ENCODE measurements around the gene TDRD6.

The TDRD6 gene

GRCh38 chr6:46688117-46688965 is 656 bp downstream of the TDRD6 start:
- no peak for DNase-seq (ENCODE audit: low read depth)

- DNase-seq (ENCODE audit: low read depth), result no peak
These were observed 1.3 kb downstream of the TDRD6 start for GRCh38 chr6:46688966-46689335.

GRCh38 chr6:46689657-46690056 is 2.0 kb downstream of the TDRD6 start:
- no peak for DNase-seq (ENCODE audit: low read depth)

GRCh38 chr6:46690141-46690755 is 2.6 kb downstream of the TDRD6 start:
- no peak for DNase-seq (ENCODE audit: low read depth)

GRCh38 chr6:46690911-46691451 is 3.3 kb downstream of the TDRD6 start:
- no peak for DNase-seq (ENCODE audit: low read depth)

GRCh38 chr6:46699970-46700369 is 12.3 kb downstream of the TDRD6 start:
- no peak for DNase-seq (ENCODE audit: low read depth)

GRCh38 chr6:46704562-46704961 is 16.9 kb downstream of the TDRD6 start:
- DNase-seq (ENCODE audit: low read depth), result no peak

GRCh38 chr6:46706464-46706863 is 18.8 kb downstream of the TDRD6 start:
- DNase-seq (ENCODE audit: low read depth), result no peak

GRCh38 chr6:46711491-46711890 is 23.8 kb downstream of the TDRD6 start:
- no peak for DNase-seq (ENCODE audit: low read depth)

GRCh38 chr6:46715141-46715540 is 27.5 kb downstream of the TDRD6 start:
- no peak for DNase-seq (ENCODE audit: low read depth)

GRCh38 chr6:46719099-46719498 is 31.4 kb downstream of the TDRD6 start:
- no peak for DNase-seq (ENCODE audit: low read depth)

- no peak for DNase-seq (ENCODE audit: low read depth)
These were observed 32.7 kb downstream of the TDRD6 start for GRCh38 chr6:46720401-46720800.

- no peak for DNase-seq (ENCODE audit: low read depth)
These were observed 42.2 kb downstream of the TDRD6 start for GRCh38 chr6:46729787-46730326.

- DNase-seq (ENCODE audit: low read depth), result no peak
These were observed 43.3 kb downstream of the TDRD6 start for GRCh38 chr6:46730921-46731461.

- no peak for DNase-seq (ENCODE audit: low read depth)
These were observed 45.7 kb downstream of the TDRD6 start for GRCh38 chr6:46733341-46733801.

GRCh38 chr6:46734867-46735719 is 47.4 kb downstream of the TDRD6 start, which contains the start of gene PLA2G7:
PLA2G7 (minus strand) TSS chr6:46735375; CDS start chr6:46722891, 12,484 bp downstream.
- DNase-seq (ENCODE audit: low read depth), result no peak

- DNase-seq (ENCODE audit: low read depth), result no peak
These were observed 48.0 kb downstream of the TDRD6 start for GRCh38 chr6:46735720-46736031.

- no peak for DNase-seq (ENCODE audit: low read depth)
These were observed 49.2 kb downstream of the TDRD6 start for GRCh38 chr6:46736906-46737305.

GRCh38 chr6:46741482-46741881 is 53.8 kb downstream of the TDRD6 start:
- no peak for DNase-seq (ENCODE audit: low read depth)

- DNase-seq (ENCODE audit: low read depth), result no peak
These were observed 54.2 kb downstream of the TDRD6 start for GRCh38 chr6:46741910-46742309.

- no peak for DNase-seq (ENCODE audit: low read depth)
These were observed 55.9 kb downstream of the TDRD6 start for GRCh38 chr6:46743425-46744158.
